Measurements from ENCODE around the gene HOXB5.

The HOXB5 gene

DNA sequence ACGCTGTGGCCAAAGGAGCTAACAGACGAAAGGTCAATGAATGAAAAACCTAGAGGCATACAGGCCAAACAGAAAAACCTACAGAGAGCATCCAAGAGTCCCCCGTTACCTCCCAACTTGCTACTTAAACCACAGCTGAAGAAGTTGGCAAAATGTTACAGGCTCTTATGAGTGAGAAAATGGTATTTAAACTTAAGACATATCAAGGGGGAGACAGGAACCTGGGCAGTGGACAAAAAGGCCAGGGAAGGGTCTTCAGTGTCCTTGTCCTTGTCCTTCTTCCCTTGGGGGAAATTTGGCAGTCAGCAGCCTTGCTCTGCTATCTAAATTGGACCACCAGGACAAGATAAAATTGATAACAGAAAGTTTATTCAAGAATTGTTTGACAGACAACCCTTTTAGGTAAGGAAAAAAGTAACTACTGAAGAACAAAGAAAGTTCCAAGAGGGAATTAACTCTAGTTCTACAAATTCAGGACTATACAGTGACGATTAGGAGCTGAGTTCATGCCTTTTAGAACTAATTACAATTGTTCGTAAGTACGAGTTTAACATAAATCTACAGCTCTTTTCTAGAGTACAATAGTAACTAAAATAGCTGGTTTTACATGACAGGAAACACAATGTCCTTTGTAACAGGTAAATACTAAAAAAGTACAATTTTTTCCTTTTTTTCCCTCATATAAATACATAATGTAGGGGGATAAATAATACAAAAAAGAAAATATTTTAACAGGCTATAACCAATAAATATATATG is 44.9 kb downstream of the HOXB5 start:
- Histone ChIP-seq H3K4me1 (ENCODE audit: control insufficient read depth, insufficient read depth, low read length) (peaks cover 72% of the 10 kb centered on the region), H3K36me3 (ENCODE audit: control insufficient read depth, insufficient read depth, low read length) (no peaks in the 10 kb centered on the region), H3K9me3 (ENCODE audit: control insufficient read depth, insufficient read depth, low read depth, low read length) (no peaks in the 10 kb centered on the region), H3K27ac (ENCODE audit: low read depth, low read length) (peak overlapping the region; percentile 5; the same call in 1 of the 2 replicates), H3K4me3 (ENCODE audit: low read depth, low read length) (peak overlapping the region; percentile 28), H3K9ac (ENCODE audit: low read length) (peak overlapping the region; percentile 58), H3K27me3 (ENCODE audit: control insufficient read depth, insufficient read depth, low read length) (peaks cover 97% of the 10 kb centered on the region)

DNA sequence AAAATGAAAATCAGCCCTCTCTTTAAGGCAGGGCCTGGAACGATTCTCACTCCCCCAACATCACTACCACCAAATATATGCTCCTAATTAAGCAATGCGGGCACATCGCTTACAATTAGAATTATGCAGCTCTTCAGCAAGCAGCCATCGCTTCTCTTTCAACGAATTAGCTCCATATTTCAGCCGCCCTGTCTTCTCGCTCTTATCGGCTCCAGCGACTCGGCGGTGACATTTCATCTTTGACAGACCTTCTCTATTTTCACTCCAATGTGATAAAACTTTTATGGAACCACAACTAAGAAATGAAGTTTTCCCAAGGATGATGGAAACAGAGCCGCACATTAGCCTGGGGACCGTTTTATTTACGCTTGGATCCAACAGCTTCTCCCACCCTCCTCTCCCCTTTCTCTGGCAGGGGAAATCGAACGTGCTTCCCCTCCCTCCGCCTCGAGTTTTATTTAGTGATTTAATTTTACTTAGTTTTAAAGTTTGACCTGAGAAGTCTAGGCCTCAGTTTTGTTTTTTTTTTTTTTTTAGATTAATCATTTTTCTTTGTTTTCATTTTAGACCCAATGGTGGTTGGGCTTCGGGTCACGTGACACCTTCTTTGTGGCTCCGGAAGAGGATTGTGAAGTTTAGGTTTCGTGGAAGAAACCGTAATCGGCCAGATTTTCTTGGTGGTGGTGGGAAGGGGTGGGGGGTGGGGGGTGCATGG is 45.6 kb downstream of the HOXB5 start:
- Histone ChIP-seq H3K36me3 (ENCODE audit: control insufficient read depth, insufficient read depth, low read length) (no peaks in the 10 kb centered on the region), H3K9me3 (ENCODE audit: control insufficient read depth, insufficient read depth, low read depth, low read length) (no peaks in the 10 kb centered on the region), H3K4me3 (ENCODE audit: low read depth, low read length) (peak overlapping the region; percentile 80), H3K4me1 (ENCODE audit: control insufficient read depth, insufficient read depth, low read length) (peaks cover 69% of the 10 kb centered on the region), H3K9ac (ENCODE audit: low read length) (peak overlapping the region; percentile 58), H3K27me3 (ENCODE audit: control insufficient read depth, insufficient read depth, low read length) (peaks cover 97% of the 10 kb centered on the region), H3K27ac (ENCODE audit: low read depth, low read length) (no peak overlapping the region)

DNA sequence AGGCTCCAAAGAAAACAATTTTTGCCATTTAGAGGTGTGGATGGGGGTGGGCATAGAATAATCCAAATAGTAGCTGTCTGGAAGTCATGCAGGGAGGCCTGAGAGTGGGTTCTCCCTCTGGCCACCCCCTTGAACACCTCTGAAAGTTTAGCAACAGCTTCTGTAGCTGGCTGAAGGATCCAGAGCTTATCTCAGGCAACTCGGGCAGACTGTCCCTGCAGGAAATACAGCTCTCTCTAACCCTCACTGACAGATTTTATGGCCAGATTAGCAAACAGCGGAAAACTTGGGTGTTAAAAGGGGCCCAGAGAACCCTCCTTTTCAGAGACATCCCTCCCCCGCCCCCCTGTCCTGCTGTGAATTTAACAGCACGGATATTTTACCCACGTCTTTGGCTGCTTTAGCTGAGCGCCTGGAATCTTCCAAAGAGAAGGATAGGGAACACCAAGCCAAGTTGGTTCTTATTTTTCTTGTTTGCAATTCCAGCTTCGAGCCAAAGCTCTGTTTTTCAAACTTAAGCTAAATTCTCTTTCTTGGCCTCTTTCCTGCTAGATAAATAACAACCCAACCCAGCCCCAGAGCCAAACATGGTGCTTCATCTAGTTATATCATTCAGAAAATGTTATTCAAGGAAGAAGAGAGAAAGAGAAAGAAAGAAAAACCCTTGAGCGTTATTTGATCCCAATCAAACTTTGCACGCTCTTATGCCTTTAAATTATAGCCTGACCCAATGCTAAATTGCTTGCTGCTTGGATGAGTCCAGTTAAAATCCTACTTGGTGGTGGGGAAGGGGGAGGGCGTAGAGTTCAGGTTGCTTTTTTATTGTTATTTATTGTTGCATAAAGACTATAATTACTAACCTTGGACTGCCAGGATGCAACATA is 46.4 kb downstream of the HOXB5 start:
- peak overlapping the region; percentile 80; the same call in 1 of the 2 replicates for H3K4me3 ChIP-seq (ENCODE audit: low read depth, low read length)
- H3K27me3 ChIP-seq (ENCODE audit: control insufficient read depth, insufficient read depth, low read length): peaks cover 97% of the 10 kb centered on the region
- no peak overlapping the region; the same call in 1 of the 2 replicates for H3K27ac ChIP-seq (ENCODE audit: low read depth, low read length)
- H3K9ac ChIP-seq (ENCODE audit: low read length): peak overlapping the region; percentile 72
- no peaks in the 10 kb centered on the region for H3K9me3 ChIP-seq (ENCODE audit: control insufficient read depth, insufficient read depth, low read depth, low read length)
- peaks cover 67% of the 10 kb centered on the region for H3K4me1 ChIP-seq (ENCODE audit: control insufficient read depth, insufficient read depth, low read length)
- no peaks in the 10 kb centered on the region for H3K36me3 ChIP-seq (ENCODE audit: control insufficient read depth, insufficient read depth, low read length)

DNA sequence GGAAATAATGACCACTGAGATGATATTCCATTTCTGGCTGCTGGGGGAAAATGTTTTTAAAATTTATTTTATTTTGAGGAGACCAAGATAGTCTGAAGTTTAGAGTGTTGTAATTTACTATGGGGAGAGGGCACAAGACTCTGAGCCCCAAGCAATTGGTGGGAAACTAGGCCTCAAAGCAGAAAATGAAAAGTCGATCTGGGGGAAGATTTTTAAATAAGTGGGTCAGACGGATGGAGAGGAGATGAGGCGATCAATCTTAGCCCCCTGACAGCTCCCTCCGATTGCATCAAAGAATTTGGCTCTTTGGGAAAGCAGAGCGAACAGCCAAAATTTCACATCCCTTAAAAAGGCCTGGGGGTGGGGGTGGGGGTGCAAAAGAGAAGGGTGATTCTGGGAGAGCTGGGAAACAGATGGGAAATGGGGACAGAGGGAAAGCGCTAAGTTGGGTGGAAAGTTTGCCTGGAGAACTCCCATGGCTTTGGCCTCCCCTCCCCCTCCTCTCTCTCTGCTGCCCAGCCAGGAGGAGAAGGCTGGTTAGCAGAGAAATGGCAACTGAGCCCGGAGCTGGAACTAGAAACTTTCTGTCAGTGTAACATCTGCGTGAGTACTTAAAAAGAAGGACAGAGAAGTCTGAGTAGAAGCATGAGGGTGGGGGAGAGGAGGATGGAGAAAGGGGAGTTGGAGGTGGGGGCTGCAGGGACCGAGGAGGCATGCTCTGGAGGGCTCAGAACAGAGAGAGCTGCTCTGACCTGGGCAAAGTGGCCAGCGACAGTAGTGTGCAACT is 47.2 kb downstream of the HOXB5 start:
- H3K9ac ChIP-seq (ENCODE audit: low read length): peak overlapping the region; percentile 72
- H3K9me3 ChIP-seq (ENCODE audit: control insufficient read depth, insufficient read depth, low read depth, low read length): no peaks in the 10 kb centered on the region
- H3K4me1 ChIP-seq (ENCODE audit: control insufficient read depth, insufficient read depth, low read length): peaks cover 68% of the 10 kb centered on the region
- H3K27me3 ChIP-seq (ENCODE audit: control insufficient read depth, insufficient read depth, low read length): peaks cover 97% of the 10 kb centered on the region
- no peak overlapping the region; the same call in 1 of the 2 replicates for H3K27ac ChIP-seq (ENCODE audit: low read depth, low read length)
- peak overlapping the region; percentile 80; the same call in 1 of the 2 replicates for H3K4me3 ChIP-seq (ENCODE audit: low read depth, low read length)
- no peaks in the 10 kb centered on the region for H3K36me3 ChIP-seq (ENCODE audit: control insufficient read depth, insufficient read depth, low read length)

DNA sequence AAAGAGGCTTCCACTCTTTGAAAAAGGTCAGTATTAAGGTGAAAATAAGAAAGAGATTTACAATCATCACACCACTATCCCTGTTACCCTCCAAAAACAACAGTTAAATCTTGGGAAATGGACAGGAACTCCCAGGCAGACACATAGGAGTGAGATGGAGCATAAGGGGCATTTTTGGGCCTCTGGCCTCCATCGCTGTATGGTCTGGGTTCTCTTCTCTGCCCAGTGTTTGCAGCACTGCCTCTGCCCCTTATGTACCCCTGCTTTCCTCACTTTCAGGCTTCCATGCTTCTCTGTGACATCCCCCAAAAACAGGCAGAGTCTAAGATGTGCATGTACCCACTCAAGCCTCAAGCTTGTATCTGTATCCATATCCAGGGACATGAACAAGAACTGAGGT is 48.0 kb downstream of the HOXB5 start:
- peaks cover 71% of the 10 kb centered on the region for H3K4me1 ChIP-seq (ENCODE audit: control insufficient read depth, insufficient read depth, low read length)
- H3K9ac ChIP-seq (ENCODE audit: low read length): peak overlapping the region; percentile 72
- no peaks in the 10 kb centered on the region for H3K9me3 ChIP-seq (ENCODE audit: control insufficient read depth, insufficient read depth, low read depth, low read length)
- peaks cover 97% of the 10 kb centered on the region for H3K27me3 ChIP-seq (ENCODE audit: control insufficient read depth, insufficient read depth, low read length)
- H3K4me3 ChIP-seq (ENCODE audit: low read depth, low read length): peak overlapping the region; percentile 80; the same call in 1 of the 2 replicates
- H3K36me3 ChIP-seq (ENCODE audit: control insufficient read depth, insufficient read depth, low read length): no peaks in the 10 kb centered on the region
- H3K27ac ChIP-seq (ENCODE audit: low read depth, low read length): no peak overlapping the region; the same call in 1 of the 2 replicates

DNA sequence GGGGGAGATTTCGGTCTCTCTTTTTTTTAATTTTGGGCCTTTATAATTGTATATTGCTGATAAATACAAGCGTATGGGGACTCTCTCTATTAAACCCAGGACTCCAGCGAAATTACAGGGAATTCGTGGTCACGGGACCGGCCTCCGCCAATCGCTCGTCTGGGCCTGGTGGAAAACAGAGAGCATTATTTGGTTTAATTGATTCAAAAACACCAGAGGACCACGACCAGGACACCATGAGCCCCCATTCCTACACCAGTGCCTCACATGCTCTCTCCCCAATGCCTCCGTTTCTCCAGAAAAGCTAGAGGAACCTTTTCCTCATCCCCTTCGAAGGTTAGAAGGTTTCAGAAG is 48.6 kb downstream of the HOXB5 start, which contains the start of gene HOXB2:
Gene HOXB2 (minus strand): TSS at position 88 of the 354 bp plus-strand sequence. CDS start 198 bp downstream, outside the sequence.
- peak within 1 kb of the TSS; percentile 80 for H3K4me3 ChIP-seq (ENCODE audit: low read depth, low read length)
- peaks cover 97% of the 10 kb centered on the region for H3K27me3 ChIP-seq (ENCODE audit: control insufficient read depth, insufficient read depth, low read length)
- H3K36me3 ChIP-seq (ENCODE audit: control insufficient read depth, insufficient read depth, low read length): no peaks in the 10 kb centered on the region
- H3K9ac ChIP-seq (ENCODE audit: low read length): peak within 1 kb of the TSS; percentile 88
- peak within 1 kb of the TSS; percentile 35; the same call in 1 of the 2 replicates for H3K27ac ChIP-seq (ENCODE audit: low read depth, low read length)
- H3K9me3 ChIP-seq (ENCODE audit: control insufficient read depth, insufficient read depth, low read depth, low read length): no peaks in the 10 kb centered on the region
- peaks cover 72% of the 10 kb centered on the region for H3K4me1 ChIP-seq (ENCODE audit: control insufficient read depth, insufficient read depth, low read length)

DNA sequence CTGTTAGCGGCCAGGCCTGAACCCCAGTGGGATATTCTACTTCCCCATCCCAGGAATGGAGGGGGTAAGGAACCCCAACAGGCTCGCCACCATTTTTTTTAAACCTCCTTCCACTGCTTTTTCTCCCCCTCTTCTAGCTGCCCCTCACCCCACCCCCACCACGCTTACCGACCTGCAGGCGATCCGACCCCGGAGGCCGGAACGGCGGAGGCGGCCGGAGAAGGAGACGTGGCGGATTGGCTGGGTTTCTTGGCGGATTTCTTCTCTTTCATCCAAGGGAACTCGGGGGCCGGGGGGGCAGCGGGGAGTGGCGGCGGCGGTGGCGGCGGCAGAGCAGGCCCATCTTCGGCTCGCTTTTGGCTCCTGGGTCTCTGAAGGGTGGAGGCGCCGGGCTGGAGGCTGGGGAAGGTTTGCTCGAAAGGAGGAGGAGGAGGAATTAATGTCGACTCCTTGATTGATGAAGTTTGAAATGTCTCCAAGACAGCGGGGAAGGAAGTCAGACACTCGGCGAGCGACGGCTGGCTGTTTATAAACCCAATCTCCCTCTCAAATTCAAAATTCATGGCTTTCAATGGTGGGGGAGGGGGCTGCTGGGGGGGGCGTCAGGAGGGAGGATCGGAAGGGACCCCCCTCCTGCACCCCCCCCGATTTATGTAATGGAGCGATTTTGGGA is 49.1 kb downstream of the HOXB5 start:
- H3K27ac ChIP-seq (ENCODE audit: low read depth, low read length): peak overlapping the region; percentile 35; the same call in 1 of the 2 replicates
- no peaks in the 10 kb centered on the region for H3K9me3 ChIP-seq (ENCODE audit: control insufficient read depth, insufficient read depth, low read depth, low read length)
- H3K9ac ChIP-seq (ENCODE audit: low read length): peak overlapping the region; percentile 88
- H3K4me3 ChIP-seq (ENCODE audit: low read depth, low read length): peak overlapping the region; percentile 80
- no peaks in the 10 kb centered on the region for H3K36me3 ChIP-seq (ENCODE audit: control insufficient read depth, insufficient read depth, low read length)
- H3K27me3 ChIP-seq (ENCODE audit: control insufficient read depth, insufficient read depth, low read length): peaks cover 97% of the 10 kb centered on the region
- peaks cover 69% of the 10 kb centered on the region for H3K4me1 ChIP-seq (ENCODE audit: control insufficient read depth, insufficient read depth, low read length)

DNA sequence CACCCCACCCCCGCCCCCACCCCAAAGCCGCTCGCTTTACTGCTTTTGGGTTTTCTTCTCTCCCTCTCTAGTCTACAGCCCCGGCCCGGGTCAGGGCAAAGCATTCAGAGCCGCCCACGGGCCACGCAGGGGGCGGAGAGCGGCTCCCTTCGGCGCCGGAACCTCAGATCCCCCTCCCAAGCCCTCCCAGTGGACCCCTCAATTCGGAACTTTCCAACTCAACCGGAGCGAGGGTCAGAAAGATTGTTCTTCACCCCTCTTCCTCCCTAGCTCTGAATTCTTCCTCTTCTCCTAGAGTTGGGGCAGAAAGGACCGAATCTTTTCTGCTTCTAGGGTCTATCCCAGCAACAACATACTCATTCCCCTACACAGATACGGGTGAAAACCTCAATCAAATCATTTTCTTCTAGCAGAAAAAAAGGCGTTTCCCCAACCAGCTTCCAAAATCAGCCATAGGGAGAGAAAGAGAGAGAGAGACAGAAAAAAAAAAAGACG is 49.7 kb downstream of the HOXB5 start:
- Histone ChIP-seq H3K9ac (ENCODE audit: low read length) (peak overlapping the region; percentile 88), H3K4me1 (ENCODE audit: control insufficient read depth, insufficient read depth, low read length) (peaks cover 64% of the 10 kb centered on the region), H3K4me3 (ENCODE audit: low read depth, low read length) (peak overlapping the region; percentile 80), H3K27me3 (ENCODE audit: control insufficient read depth, insufficient read depth, low read length) (peaks cover 97% of the 10 kb centered on the region), H3K27ac (ENCODE audit: low read depth, low read length) (peak overlapping the region; percentile 35; the same call in 1 of the 2 replicates), H3K9me3 (ENCODE audit: control insufficient read depth, insufficient read depth, low read depth, low read length) (no peaks in the 10 kb centered on the region), H3K36me3 (ENCODE audit: control insufficient read depth, insufficient read depth, low read length) (no peaks in the 10 kb centered on the region)

DNA sequence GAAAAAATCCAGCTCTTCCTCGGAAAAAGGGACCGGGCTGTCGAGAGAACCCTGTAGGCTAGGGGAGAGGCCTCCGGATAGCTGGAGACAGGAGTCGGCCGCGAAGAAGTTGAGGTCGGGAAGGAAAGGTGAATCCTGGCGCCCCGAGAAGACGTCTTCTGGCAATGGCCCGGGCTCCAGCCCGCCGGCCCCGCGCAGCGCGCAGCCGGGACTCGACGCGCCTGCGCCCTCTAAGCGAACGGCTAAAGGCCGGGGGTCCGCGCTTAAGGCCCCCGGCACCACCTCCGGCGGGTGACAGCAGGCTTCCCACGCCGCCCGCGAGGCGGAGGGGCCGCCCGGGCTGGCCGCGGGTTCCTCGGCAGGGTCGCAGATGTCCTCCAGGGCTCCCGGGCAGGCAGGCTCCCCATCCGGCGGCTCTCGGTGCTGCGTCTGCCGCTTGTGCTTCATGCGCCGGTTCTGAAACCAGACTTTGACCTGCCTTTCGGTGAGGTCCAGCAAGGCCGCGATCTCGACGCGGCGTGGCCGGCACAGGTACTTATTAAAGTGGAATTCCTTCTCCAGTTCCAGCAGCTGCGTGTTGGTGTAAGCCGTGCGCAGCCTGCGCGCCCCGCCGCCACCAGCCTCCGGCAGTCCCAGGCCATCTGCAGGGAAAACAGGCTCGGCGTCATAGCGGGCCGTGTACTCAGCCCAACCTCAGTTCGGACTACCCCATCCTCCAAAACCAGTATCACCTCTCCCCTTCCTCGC is 50.3 kb downstream of the HOXB5 start:
- H3K4me1 ChIP-seq (ENCODE audit: control insufficient read depth, insufficient read depth, low read length): peaks cover 58% of the 10 kb centered on the region
- no peaks in the 10 kb centered on the region for H3K36me3 ChIP-seq (ENCODE audit: control insufficient read depth, insufficient read depth, low read length)
- peak overlapping the region; percentile 34; the same call in 1 of the 2 replicates for H3K27ac ChIP-seq (ENCODE audit: low read depth, low read length)
- H3K9ac ChIP-seq (ENCODE audit: low read length): peak overlapping the region; percentile 88
- H3K9me3 ChIP-seq (ENCODE audit: control insufficient read depth, insufficient read depth, low read depth, low read length): no peaks in the 10 kb centered on the region
- peak overlapping the region; percentile 80 for H3K4me3 ChIP-seq (ENCODE audit: low read depth, low read length)
- H3K27me3 ChIP-seq (ENCODE audit: control insufficient read depth, insufficient read depth, low read length): peaks cover 93% of the 10 kb centered on the region
